Measurements from ENCODE around the gene BCL6.
"Not testable (repeated sequence)": the region's sequence is repeated elsewhere in the genome, so short reads cannot be mapped to it uniquely, and the experiment has no call there.

The BCL6 gene

GRCh38 chr3:187681756-187682155, 63.5 kb downstream of the BCL6 start:
- H3K4me3 ChIP-seq (ENCODE audit: low read depth, low read length) = not testable (repeated sequence)

GRCh38 chr3:187679638-187680396, 65.5 kb downstream of the BCL6 start:
- H3K4me3 ChIP-seq (ENCODE audit: low read depth, low read length) = no peak overlapping the region

- no peak overlapping the region for H3K4me3 ChIP-seq (ENCODE audit: low read depth, low read length)
These were observed 66.5 kb downstream of the BCL6 start for GRCh38 chr3:187678726-187679268.

GRCh38 chr3:187677604-187678003, 67.7 kb downstream of the BCL6 start:
- no peak overlapping the region for H3K4me3 ChIP-seq (ENCODE audit: low read depth, low read length)

- no peak overlapping the region for H3K4me3 ChIP-seq (ENCODE audit: low read depth, low read length)
These were observed 72.3 kb downstream of the BCL6 start for GRCh38 chr3:187673012-187673411.

Measured in iPS-11a (cell line).